Effector memory CD4-positive, alpha-beta T cell (primary cell): Measurements from ENCODE around the gene OR5AR1.

ENCODE experiments used
- DNase-seq, 3 donors: peaks; one replicate each; pipeline ENCODE4 v3.0.0-alpha.2; 2020
- H3K27ac ChIP-seq: 2 replicates; pipeline ENCODE4 v1.7.0; 2013; ENCODE audit warnings: mild to moderate bottlenecking, low read length, moderate library complexity; ENCODE audit not compliant: insufficient read depth, poor library complexity, severe bottlenecking
- H3K27me3 ChIP-seq: replicated peaks from 2 replicates; pipeline ENCODE4 v1.7.0; 2013; ENCODE audit warnings: mild to moderate bottlenecking, low read length; ENCODE audit not compliant: insufficient read depth, control insufficient read depth, poor library complexity, severe bottlenecking
- H3K36me3 ChIP-seq: 2 replicates; pipeline ENCODE4 v1.7.0; 2013; ENCODE audit warnings: mild to moderate bottlenecking, low read length, moderate library complexity; ENCODE audit not compliant: control insufficient read depth, insufficient read depth
- H3K4me1 ChIP-seq: 2 replicates; pipeline ENCODE4 v1.7.0; 2013; ENCODE audit warnings: low read length, mild to moderate bottlenecking; ENCODE audit not compliant: control insufficient read depth, insufficient read depth, poor library complexity, severe bottlenecking
- H3K4me3 ChIP-seq: 2 replicates; pipeline ENCODE4 v1.7.0; 2013; ENCODE audit warnings: low read length, low read depth, mild to moderate bottlenecking; ENCODE audit not compliant: insufficient read depth, poor library complexity, severe bottlenecking
- H3K9me3 ChIP-seq: 2 replicates; pipeline ENCODE4 v1.7.0; 2013; ENCODE audit warnings: mild to moderate bottlenecking, low read length, moderate library complexity; ENCODE audit not compliant: control insufficient read depth
- total RNA-seq, 3 donors: gene quantifications; one replicate each; lab custom pipeline; 2026; lab: John Stamatoyannopoulos, UW

OR5AR1 gene
- total RNA-seq, result 0 reads per million in 3 donors

DNA sequence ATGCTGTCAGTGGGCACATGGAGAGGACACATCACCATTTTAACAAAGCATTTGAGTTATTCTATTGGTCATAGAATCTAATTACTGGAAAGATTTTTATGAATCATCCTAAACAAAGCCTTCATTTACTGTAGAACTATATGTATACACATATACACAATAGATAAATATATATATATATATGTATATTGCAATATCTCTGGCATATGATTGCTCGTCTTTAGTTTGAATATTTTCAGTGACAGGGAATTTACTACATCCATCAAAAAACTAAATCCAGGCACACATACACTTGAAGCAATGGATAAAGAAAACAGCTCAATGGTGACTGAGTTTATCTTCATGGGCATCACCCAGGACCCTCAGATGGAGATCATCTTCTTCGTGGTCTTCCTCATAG lies at the start of gene OR5AR1:
Gene OR5AR1 (plus strand): TSS at position 301 of the 400 bp plus-strand sequence. CDS start 0 bp downstream, at position 301.
- no peaks in the 10 kb centered on the region for H3K36me3 ChIP-seq
- no peak within 1 kb of the TSS for H3K4me3 ChIP-seq
- H3K27ac ChIP-seq, result no peak within 1 kb of the TSS
- no peaks in the 10 kb centered on the region for H3K4me1 ChIP-seq
- DNase-seq, result no peak
- no peaks in the 10 kb centered on the region for H3K27me3 ChIP-seq
- no peaks in the 10 kb centered on the region for H3K9me3 ChIP-seq

DNA sequence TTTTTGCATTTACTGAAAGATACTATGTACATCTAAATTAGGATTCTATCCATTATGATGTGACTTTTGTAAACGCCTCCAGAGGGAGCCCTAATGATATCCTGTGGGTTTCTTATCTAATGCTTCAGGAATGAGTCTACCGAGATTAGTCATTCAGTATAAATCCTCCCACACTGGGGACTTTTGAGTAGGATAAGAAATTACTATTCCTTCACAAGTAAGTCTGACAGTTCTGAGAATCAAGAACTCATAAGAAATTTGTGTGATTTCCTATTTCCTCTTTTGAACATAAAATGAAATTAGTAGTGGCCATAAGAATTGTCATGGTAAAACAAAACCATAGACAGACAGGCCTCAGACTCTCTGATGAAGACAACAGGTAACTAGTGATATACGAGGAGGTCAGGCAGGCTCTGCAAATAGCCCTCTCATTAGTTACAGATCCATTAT lies 38.8 kb upstream of the OR5AR1 start:
- H3K27me3 ChIP-seq, result no peaks in the 10 kb centered on the region
- H3K36me3 ChIP-seq, result no peaks in the 10 kb centered on the region
- DNase-seq, result no peak
- H3K4me3 ChIP-seq, result no peak overlapping the region
- H3K9me3 ChIP-seq, result no peaks in the 10 kb centered on the region
- no peaks in the 10 kb centered on the region for H3K4me1 ChIP-seq
- H3K27ac ChIP-seq, result no peak overlapping the region

DNA sequence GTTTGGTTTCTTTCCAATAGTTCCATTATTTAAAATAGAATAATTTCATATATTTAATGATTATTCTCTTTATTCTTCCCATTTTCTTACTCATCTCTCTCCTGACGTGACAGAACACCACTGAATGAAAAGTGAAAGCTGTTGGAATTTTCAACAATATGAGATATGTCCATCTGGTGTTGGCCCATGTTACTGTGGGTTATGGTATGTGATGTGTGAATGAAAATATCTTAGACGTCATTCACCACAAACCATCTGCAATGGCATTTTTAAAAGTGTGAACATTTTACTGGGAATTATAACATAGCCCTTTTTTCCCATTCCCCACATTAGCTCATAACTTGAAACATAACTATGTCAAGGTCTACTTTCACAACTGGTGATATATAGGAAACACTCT lies 37.5 kb upstream of the OR5AR1 start:
- Histone ChIP-seq H3K4me1 (no peaks in the 10 kb centered on the region), H3K4me3 (no peak overlapping the region), H3K36me3 (no peaks in the 10 kb centered on the region), H3K27ac (no peak overlapping the region), H3K9me3 (no peaks in the 10 kb centered on the region), H3K27me3 (no peaks in the 10 kb centered on the region)
- no peak for DNase-seq

DNA sequence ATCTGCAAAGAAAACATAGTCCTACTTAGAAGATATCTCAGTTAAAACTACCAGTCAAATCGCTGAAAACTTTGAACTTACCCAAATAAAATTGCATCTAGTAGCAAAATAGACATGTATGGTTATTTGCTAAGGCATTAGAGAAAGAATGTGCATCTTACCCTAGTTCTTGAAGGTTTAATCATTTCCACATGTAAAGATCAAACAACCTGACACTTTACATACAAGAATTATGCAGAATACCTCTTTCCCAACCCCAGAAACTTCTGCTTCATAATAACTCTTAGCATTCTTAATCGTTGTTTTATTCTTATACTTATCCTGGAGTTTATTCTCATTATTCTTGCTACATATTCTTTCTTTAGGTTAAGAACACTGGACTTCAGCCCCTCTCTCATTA lies 31.2 kb upstream of the OR5AR1 start:
- Histone ChIP-seq H3K9me3 (no peaks in the 10 kb centered on the region), H3K27me3 (no peaks in the 10 kb centered on the region)

DNA sequence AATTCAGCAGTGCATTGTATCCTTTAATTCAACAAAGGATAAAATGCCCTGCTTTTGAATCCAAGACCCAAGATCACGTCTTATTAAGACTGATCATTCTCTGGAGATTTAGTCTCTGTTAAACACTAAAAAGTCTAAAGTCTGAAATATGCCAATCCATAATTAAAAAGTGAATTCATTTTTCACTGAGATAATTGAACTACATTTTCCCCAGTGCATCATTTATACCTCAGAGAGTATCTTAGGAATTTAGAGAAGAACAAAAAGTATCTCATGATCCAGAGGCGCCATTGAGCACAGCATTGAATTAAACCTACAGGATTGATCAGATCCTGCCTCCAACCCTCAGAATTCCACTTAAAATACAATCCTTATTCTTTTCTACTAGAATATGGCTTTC lies 26.6 kb upstream of the OR5AR1 start:
- no peaks in the 10 kb centered on the region for H3K9me3 ChIP-seq
- H3K4me1 ChIP-seq, result no peaks in the 10 kb centered on the region
- H3K4me3 ChIP-seq, result no peak overlapping the region
- H3K27ac ChIP-seq, result no peak overlapping the region
- no peaks in the 10 kb centered on the region for H3K36me3 ChIP-seq
- H3K27me3 ChIP-seq, result no peaks in the 10 kb centered on the region
- DNase-seq, result no peak

More for the DNA sequence above, 31.2 kb upstream of the OR5AR1 start:
- no peak overlapping the region for H3K4me3 ChIP-seq
- H3K4me1 ChIP-seq, result no peaks in the 10 kb centered on the region
- H3K27ac ChIP-seq, result no peak overlapping the region
- H3K36me3 ChIP-seq, result no peaks in the 10 kb centered on the region
- no peak for DNase-seq

DNA sequence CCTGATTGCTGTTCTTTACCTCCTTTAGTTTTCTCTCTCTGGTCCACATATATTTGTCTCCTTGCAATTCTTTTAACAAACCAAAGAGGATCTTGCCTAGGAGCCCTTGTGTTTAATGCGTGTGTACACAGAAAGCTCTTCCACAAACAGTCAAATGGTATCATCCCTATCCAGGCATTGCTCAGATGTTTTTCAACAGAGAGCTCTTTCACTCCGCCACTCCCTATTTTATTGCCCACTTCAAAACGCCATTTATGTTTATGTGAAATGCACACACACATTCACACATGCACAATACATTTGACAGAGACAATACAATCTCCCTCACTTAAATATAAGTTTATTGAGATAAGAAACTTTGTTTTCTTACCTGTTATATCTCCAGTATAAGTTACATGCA lies 26.0 kb upstream of the OR5AR1 start:
- Histone ChIP-seq H3K27ac (no peak overlapping the region), H3K4me1 (no peaks in the 10 kb centered on the region), H3K4me3 (no peak overlapping the region), H3K27me3 (no peaks in the 10 kb centered on the region), H3K36me3 (no peaks in the 10 kb centered on the region), H3K9me3 (no peaks in the 10 kb centered on the region)
- DNase-seq, result no peak

DNA sequence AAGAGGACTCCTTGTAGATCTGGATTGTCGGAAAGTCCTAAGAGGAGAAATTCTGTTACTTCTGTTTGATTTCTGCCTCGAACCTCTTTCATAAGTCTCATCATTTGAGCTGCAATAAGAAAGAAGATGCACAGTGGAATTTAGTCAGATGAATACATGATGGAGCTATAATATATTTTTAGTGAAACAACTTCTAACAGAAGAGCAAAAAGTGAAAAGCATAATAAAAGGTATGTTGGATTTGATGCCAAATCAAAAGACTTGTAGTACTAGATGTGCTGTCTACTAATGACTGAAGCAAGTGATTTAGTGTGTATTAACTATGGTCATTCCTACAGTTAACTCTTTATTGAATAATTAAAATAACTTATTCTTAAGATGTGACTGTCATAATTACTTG lies 21.1 kb upstream of the OR5AR1 start, which contains the start of gene OR5AP2:
Gene OR5AP2 (minus strand): TSS at position 101 of the 400 bp plus-strand sequence. CDS start 0 bp downstream, at position 101.
- no peaks in the 10 kb centered on the region for H3K4me1 ChIP-seq
- DNase-seq, result no peak
- H3K4me3 ChIP-seq, result no peak within 1 kb of the TSS
- no peaks in the 10 kb centered on the region for H3K36me3 ChIP-seq
- H3K27ac ChIP-seq, result no peak within 1 kb of the TSS
- no peaks in the 10 kb centered on the region for H3K27me3 ChIP-seq
- no peaks in the 10 kb centered on the region for H3K9me3 ChIP-seq

DNA sequence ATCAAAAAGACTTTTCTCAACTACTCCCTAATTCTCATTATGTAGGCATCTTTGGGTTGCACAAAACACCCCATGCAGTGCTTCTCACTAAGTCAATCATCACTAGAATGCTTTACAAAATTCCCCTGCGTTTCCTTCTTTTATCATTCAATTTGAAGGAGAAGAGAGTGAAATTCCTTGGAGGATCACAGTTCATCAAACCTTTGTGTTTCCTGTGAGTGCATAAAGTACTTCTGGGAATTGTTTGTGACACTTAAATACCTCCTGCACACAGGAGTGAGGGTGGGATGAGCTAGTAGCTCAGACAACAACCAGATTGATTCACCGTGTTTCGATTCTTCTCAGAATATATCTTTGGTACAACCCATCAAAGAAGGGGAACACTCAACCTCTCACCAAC lies 3.7 kb upstream of the OR5AR1 start:
- no peaks in the 10 kb centered on the region for H3K9me3 ChIP-seq
- H3K4me1 ChIP-seq, result no peaks in the 10 kb centered on the region
- no peak overlapping the region for H3K27ac ChIP-seq
- H3K27me3 ChIP-seq, result no peaks in the 10 kb centered on the region
- no peak overlapping the region for H3K4me3 ChIP-seq
- no peaks in the 10 kb centered on the region for H3K36me3 ChIP-seq
- no peak for DNase-seq

DNA sequence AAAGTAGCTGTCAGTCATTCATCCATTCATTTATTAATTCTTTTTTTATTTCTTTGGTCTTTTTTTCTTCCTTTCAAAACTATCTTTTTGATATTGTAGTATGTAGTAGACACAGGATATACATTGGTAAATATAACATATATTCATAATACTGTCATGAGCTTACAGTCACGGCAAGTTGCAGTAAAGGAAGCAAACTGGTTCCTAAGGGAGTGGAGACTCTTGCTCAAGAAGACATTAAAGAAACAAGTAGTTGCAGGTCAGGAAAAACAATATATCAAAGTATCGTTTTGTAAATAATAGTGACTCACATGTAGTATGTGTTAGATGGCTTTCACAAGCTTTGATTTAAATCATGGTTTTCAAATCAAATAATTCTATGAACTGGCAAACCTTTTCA lies 7.5 kb downstream of the OR5AR1 start:
- DNase-seq, result no peak
- H3K9me3 ChIP-seq, result no peaks in the 10 kb centered on the region
- no peaks in the 10 kb centered on the region for H3K4me1 ChIP-seq
- no peaks in the 10 kb centered on the region for H3K36me3 ChIP-seq
- no peaks in the 10 kb centered on the region for H3K27me3 ChIP-seq
- no peak overlapping the region for H3K27ac ChIP-seq
- no peak overlapping the region for H3K4me3 ChIP-seq

DNA sequence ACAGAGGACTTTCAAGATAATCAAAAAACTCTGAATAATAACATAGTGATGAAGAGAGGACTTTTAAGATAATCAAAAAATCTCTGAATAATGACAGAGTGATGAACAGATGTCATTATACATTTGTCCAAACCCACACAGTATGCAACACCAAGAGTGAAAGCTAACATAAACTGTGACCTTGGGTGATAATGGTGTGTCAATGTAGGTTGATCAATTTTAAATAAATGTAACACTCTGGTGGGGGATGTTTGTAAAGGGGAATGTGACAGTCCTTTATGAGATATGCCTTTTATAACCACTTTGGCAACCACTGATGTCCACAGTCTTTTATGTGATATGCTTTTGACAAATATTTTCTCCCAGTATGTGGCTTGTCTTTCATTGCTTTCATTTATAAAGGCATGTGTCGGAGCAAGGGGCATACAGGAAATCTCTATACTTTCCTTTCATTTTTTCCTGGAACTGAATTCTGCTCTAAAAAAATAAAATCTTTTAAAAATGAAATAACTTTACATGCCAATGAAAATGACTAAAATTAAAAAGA lies 25.1 kb downstream of the OR5AR1 start:
- Histone ChIP-seq H3K4me3 (no peak overlapping the region), H3K36me3 (no peaks in the 10 kb centered on the region), H3K9me3 (no peaks in the 10 kb centered on the region), H3K4me1 (no peaks in the 10 kb centered on the region), H3K27ac (no peak overlapping the region), H3K27me3 (no peaks in the 10 kb centered on the region)
- DNase-seq, result no peak
